Esophagus muscularis mucosa (tissue), 4 donors: Measurements from ENCODE around the gene NTF3.

Experiments
- EP300 ChIP-seq: sonication (generic); formaldehyde crosslinking; IDR thresholded peaks from one replicate; pipeline ENCODE4 v1.6.1; 2017; ENCODE audit warnings: antibody characterized with exemption
- POLR2A ChIP-seq: fragments of 450-650 bp; IDR thresholded peaks from one replicate; pipeline ENCODE4 v1.6.1; 2017; ENCODE audit warnings: antibody characterized with exemption, moderate library complexity, mild to moderate bottlenecking, low read depth
- POLR2AphosphoS5 ChIP-seq, 2 donors: sonication (generic); formaldehyde crosslinking; IDR thresholded peaks; one replicate each; pipeline ENCODE4 v1.6.1; 2017; ENCODE audit warnings: antibody characterized with exemption in 2 of 2
- TF ChIP-seq, protein P1 (sequence below), 3 experiments: fragments of 200-600 bp in 2 of 3; fragments of 450-650 bp in 1 of 3; sonication (generic) in 2 of 3; IDR thresholded peaks; one replicate each; pipeline ENCODE4 v1.5.1; 2017 to 2019; ENCODE audit warnings: antibody characterized with exemption in 3 of 3, mild to moderate bottlenecking in 2 of 3, moderate library complexity in 1 of 3

DNA sequence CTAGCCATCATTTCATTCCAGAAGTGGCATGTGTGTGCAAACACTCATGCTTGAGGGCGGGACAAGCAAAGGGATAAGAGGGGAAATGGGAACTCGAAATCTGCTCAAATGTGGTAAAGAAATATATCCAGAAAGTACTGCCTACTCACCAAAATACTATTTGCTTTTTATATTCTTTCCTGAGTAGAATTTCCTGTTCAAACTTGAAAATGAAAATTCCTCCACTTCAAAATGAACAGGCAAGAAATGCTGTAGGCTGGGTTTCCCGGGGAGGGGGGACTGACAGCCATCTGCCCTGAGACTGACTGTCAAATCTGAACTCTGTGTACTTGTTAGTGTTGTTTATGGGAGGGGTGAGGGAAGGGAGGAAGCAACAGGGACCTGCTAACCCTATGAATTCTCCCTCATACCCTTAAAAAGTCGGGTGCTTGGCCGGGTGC is 34.6 kb downstream of the NTF3 start:
- TF ChIP-seq POLR2AphosphoS5 (IDR thresholded peaks at IDR 0.05) (no peak), EP300 (no peak), POLR2A (no peak)
- TF ChIP-seq, protein P1, sequence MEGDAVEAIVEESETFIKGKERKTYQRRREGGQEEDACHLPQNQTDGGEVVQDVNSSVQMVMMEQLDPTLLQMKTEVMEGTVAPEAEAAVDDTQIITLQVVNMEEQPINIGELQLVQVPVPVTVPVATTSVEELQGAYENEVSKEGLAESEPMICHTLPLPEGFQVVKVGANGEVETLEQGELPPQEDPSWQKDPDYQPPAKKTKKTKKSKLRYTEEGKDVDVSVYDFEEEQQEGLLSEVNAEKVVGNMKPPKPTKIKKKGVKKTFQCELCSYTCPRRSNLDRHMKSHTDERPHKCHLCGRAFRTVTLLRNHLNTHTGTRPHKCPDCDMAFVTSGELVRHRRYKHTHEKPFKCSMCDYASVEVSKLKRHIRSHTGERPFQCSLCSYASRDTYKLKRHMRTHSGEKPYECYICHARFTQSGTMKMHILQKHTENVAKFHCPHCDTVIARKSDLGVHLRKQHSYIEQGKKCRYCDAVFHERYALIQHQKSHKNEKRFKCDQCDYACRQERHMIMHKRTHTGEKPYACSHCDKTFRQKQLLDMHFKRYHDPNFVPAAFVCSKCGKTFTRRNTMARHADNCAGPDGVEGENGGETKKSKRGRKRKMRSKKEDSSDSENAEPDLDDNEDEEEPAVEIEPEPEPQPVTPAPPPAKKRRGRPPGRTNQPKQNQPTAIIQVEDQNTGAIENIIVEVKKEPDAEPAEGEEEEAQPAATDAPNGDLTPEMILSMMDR (IDR thresholded peaks at IDR 0.05) = no peak
